Endothelial cell of umbilical vein (primary cell): Measurements from ENCODE around the gene CAMK2B. TPM values are rescaled to one million over a fixed set of nuclear protein-coding genes. Genes with fewer than 3 reads are reported as not detected.

Experiments
- BruUV-seq: library from RNA; stranded (reverse); fragments of 400-500 nt; replicated peaks from 2 replicates; lab custom pipeline; 2021; lab: Mats Ljungman, UMichigan
- CTCF ChIA-PET: fragments of 300-600, 350-600 bp; sonication (Branson Sonifier 250); formaldehyde crosslinking; loops from one replicate; lab custom pipeline; 2021; ENCODE audit warnings: antibody characterized with exemption, inconsistent platforms; lab: Charles Lee
- POLR2A ChIA-PET: fragments of 300-600, 350-600 bp; sonication (Branson Sonifier 250); formaldehyde crosslinking; loops from one replicate; lab custom pipeline; 2021; ENCODE audit warnings: antibody characterized with exemption, inconsistent platforms; lab: Charles Lee
- DNase-seq: peaks from one replicate; pipeline ENCODE4 v3.0.0-alpha.2; 2011; ENCODE audit warnings: low read depth, low spot score
- FAIRE-seq: peaks from 2 replicates; lab custom pipeline; 2011; peaks lifted over from hg19 to GRCh38; lab: Jason Lieb, UNC
- H2AFZ ChIP-seq: 2 replicates; pipeline ENCODE4 v1.6.0; 2012; ENCODE audit warnings: low read depth, low read length, control low read depth, inconsistent platforms
- H3K27ac ChIP-seq: 2 replicates; pipeline ENCODE4 v1.5.1; 2011; ENCODE audit warnings: low read depth, mild to moderate bottlenecking, control low read depth, low read length, moderate library complexity; ENCODE audit not compliant: insufficient read depth
- H3K27me3 ChIP-seq, 2 experiments: 2 replicates each; pipeline versions ENCODE4 v1.6.0 to v1.6.1; 2011; ENCODE audit warnings: low read length in 2 of 2, mixed read lengths in 1 of 2; ENCODE audit not compliant: control insufficient read depth in 2 of 2, insufficient read depth in 2 of 2
- H3K36me3 ChIP-seq, 2 experiments: 2 replicates in 1 of 2; 3 replicates in 1 of 2; pipeline ENCODE4 v1.5.1; 2011; ENCODE audit warnings: low read length in 2 of 2, mild to moderate bottlenecking in 1 of 2, moderate library complexity in 1 of 2; ENCODE audit not compliant: control insufficient read depth in 2 of 2, insufficient read depth in 2 of 2; ENCODE audit errors: extremely low read depth in 1 of 2
- H3K4me1 ChIP-seq: 3 replicates; pipeline ENCODE4 v1.5.1; 2011; ENCODE audit warnings: mild to moderate bottlenecking, low read length; ENCODE audit not compliant: control insufficient read depth, insufficient read depth; ENCODE audit errors: extremely low read depth
- H3K4me2 ChIP-seq: 2 replicates; pipeline ENCODE4 v1.6.1; 2011; ENCODE audit warnings: low read length, control low read depth, mixed read lengths; ENCODE audit not compliant: insufficient read depth
- H3K4me3 ChIP-seq, 3 experiments: fragments of 200-600 bp in 1 of 3; sonication (generic), shearing (Covaris generic) in 1 of 3; replicated peaks in 1 of 3; 2 replicates each; pipeline ENCODE4 v1.5.1; 2011 to 2016; ENCODE audit warnings: control low read depth in 3 of 3, low read length in 3 of 3, mild to moderate bottlenecking in 2 of 3, inconsistent platforms in 1 of 3, low read depth in 1 of 3, moderate library complexity in 1 of 3; ENCODE audit not compliant: insufficient read depth in 1 of 3
- H3K79me2 ChIP-seq: 2 replicates; pipeline ENCODE4 v1.6.0; 2012; ENCODE audit warnings: low read length, inconsistent platforms; ENCODE audit not compliant: control insufficient read depth, insufficient read depth
- H3K9ac ChIP-seq: replicated peaks from 2 replicates; pipeline ENCODE3; 2011; ENCODE audit warnings: low read length, control low read depth; ENCODE audit not compliant: insufficient read depth; ENCODE audit errors: extremely low read depth
- H3K9me1 ChIP-seq: replicated peaks from 3 replicates; pipeline ENCODE4 v1.6.0; 2011; ENCODE audit warnings: mild to moderate bottlenecking, low read length; ENCODE audit not compliant: control insufficient read depth, insufficient read depth; ENCODE audit errors: extremely low read depth
- H3K9me3 ChIP-seq: replicated peaks from 2 replicates; pipeline ENCODE4 v1.5.1; 2012; ENCODE audit warnings: low read length, inconsistent platforms; ENCODE audit not compliant: control insufficient read depth, insufficient read depth
- H4K20me1 ChIP-seq: replicated peaks from 2 replicates; pipeline ENCODE3; 2011; ENCODE audit warnings: mild to moderate bottlenecking, low read length; ENCODE audit not compliant: control insufficient read depth, insufficient read depth; ENCODE audit errors: extremely low read depth
- EZH2 ChIP-seq: IDR thresholded peaks from 2 replicates; pipeline ENCODE4 v1.6.1; 2012; ENCODE audit warnings: borderline replicate concordance, low read depth, mild to moderate bottlenecking, moderate library complexity, low read length, inconsistent platforms; ENCODE audit not compliant: severe bottlenecking
- FOS ChIP-seq: IDR thresholded peaks from 2 replicates; pipeline ENCODE4 v1.6.1; 2011; ENCODE audit warnings: mild to moderate bottlenecking, low read length, moderate library complexity, borderline replicate concordance; ENCODE audit not compliant: insufficient read depth
- GATA2 ChIP-seq: IDR thresholded peaks from 2 replicates; pipeline ENCODE4 v1.7.0; 2011; ENCODE audit warnings: low read depth, mild to moderate bottlenecking, moderate library complexity, mixed read lengths, low read length; ENCODE audit not compliant: insufficient read length, insufficient read depth
- JUN ChIP-seq: IDR thresholded peaks from 2 replicates; pipeline ENCODE4 v1.6.1; 2011; ENCODE audit warnings: borderline replicate concordance, low read depth; ENCODE audit not compliant: insufficient read length, insufficient read depth
- MAX ChIP-seq: IDR thresholded peaks from 2 replicates; pipeline ENCODE4 v1.6.1; 2011; ENCODE audit not compliant: insufficient read depth, insufficient read length
- MYC ChIP-seq: IDR thresholded peaks from one replicate; pipeline ENCODE4 v1.6.1; 2011; ENCODE audit warnings: mild to moderate bottlenecking, low read depth, low read length
- POLR2A ChIP-seq: IDR thresholded peaks from 2 replicates; pipeline ENCODE4 v1.6.1; 2012; ENCODE audit warnings: low read depth, mild to moderate bottlenecking, control low read depth, low read length
- dilution Hi-C: fragments of 300-500 bp; cut with MboI; formaldehyde crosslinking; loops from one replicate; pipeline ENCODE4 v1.15.0; 2019; ENCODE audit warnings: low sequenced_read_pairs; ENCODE audit not compliant: extremely low pct_ligation_motif_present
- intact Hi-C: fragments of 100-400 bp; cut with micrococcal nuclease; formaldehyde crosslinking; loops from one replicate; pipeline ENCODE4 v1.10.0; 2022
- polyA plus RNA-seq, 4 experiments: library from polyadenylated mRNA; depleted of rRNA in 3 of 4; stranded (reverse) in 3 of 4; unstranded in 1 of 4; fragments of >200 nt; gene quantifications; 2 replicates each; pipeline versions ENCODE4 v1.2.1 to v1.2.3, GENCODE V29; 2011 to 2012; ENCODE audit warnings: missing spikeins in 1 of 4
- total RNA-seq: library from RNA; stranded (reverse); gene quantifications from 2 replicates; pipeline ENCODE4 v1.2.3, GENCODE V29; 2021

CAMK2B gene
- total and polyA plus RNA-seq, 2 donors (not counting 3 experiments of a cell fraction or from before 2014, with no cell fraction given) = 0.57 to 1.6 TPM

- no peaks in the 10 kb centered on the region for H4K20me1 ChIP-seq
- no peak for FAIRE-seq
- H3K36me3 ChIP-seq = no peaks in the 10 kb centered on the region
- peaks cover 0 to 2% of the 10 kb centered on the region in 2 experiments for H3K27me3 ChIP-seq
- no peaks in the 10 kb centered on the region for H3K9me3 ChIP-seq
- ChIA-PET POLR2A (no interaction called here), CTCF (no interaction called here)
- H3K9me1 ChIP-seq = no peaks in the 10 kb centered on the region
- no peak overlapping the region for H3K4me3 ChIP-seq
- no peak overlapping the region for H3K4me2 ChIP-seq
- no peak overlapping the region for H2AFZ ChIP-seq
- TF ChIP-seq POLR2A = no peak
- no peak for TF ChIP-seq JUN
- no peak for TF ChIP-seq MAX
- TF ChIP-seq FOS = no peak
- no peak for TF ChIP-seq MYC
- TF ChIP-seq GATA2 = no peak
- no peak for TF ChIP-seq EZH2
- DNase-seq = no peak
- peaks cover 14% of the 10 kb centered on the region for H3K4me1 ChIP-seq
- intact Hi-C loops = no loop called here
- BruUV-seq = no TSS peak
- no peaks in the 10 kb centered on the region for H3K79me2 ChIP-seq
- H3K9ac ChIP-seq = no peak overlapping the region
- no peak overlapping the region for H3K27ac ChIP-seq
- dilution Hi-C loops = no loop called here
Measured at GRCh38 chr7:44293561-44294324, 31.7 kb downstream of the CAMK2B start.
